HepG2 (cell line): ENCODE results near the gene NFE2L1. TPM values are rescaled to one million over a fixed set of nuclear protein-coding genes. Genes with fewer than 3 reads are reported as not detected.
A peak's percentile ranks its signal among the peaks of the same experiment; 100 is the strongest.

ENCODE experiments used
- DMAP1 ChIP-seq: IDR thresholded peaks from 2 replicates; pipeline ENCODE4 v1.6.1; 2016
- ETS1 ChIP-seq: sonication (generic); formaldehyde crosslinking; IDR thresholded peaks from 2 replicates; pipeline ENCODE4 v1.4.0; 2020; ENCODE audit warnings: missing genetic modification reagents
- ETV5 ChIP-seq: IDR thresholded peaks from 2 replicates; pipeline ENCODE4 v1.6.1; 2018; ENCODE audit warnings: missing biosample characterization, missing genetic modification reagents, inconsistent platforms, borderline replicate concordance
- HNF1B ChIP-seq: sonication (generic); formaldehyde crosslinking; IDR thresholded peaks from 2 replicates; pipeline ENCODE4 v1.5.1; 2020; ENCODE audit warnings: mild to moderate bottlenecking, moderate library complexity, missing genetic modification reagents
- KAT8 ChIP-seq: IDR thresholded peaks from 2 replicates; pipeline ENCODE4 v1.6.1; 2016; ENCODE audit warnings: missing genetic modification reagents, missing compliant biosample characterization
- MIER3 ChIP-seq: IDR thresholded peaks from 2 replicates; pipeline ENCODE4 v1.6.1; 2016; ENCODE audit warnings: missing compliant biosample characterization, borderline replicate concordance
- MXD4 ChIP-seq: IDR thresholded peaks from 2 replicates; pipeline ENCODE4 v1.6.1; 2016; ENCODE audit warnings: mild to moderate bottlenecking, missing biosample characterization, missing genetic modification reagents
- NFRKB ChIP-seq: fragments of 450-650 bp; IDR thresholded peaks from 2 replicates; pipeline ENCODE4 v1.6.1; 2017
- NR2C2 ChIP-seq: sonication (generic); formaldehyde crosslinking; IDR thresholded peaks from 2 replicates; pipeline ENCODE4 v1.4.0; 2020; ENCODE audit warnings: missing genetic modification reagents, mild to moderate bottlenecking, moderate library complexity, borderline replicate concordance
- POGK ChIP-seq: sonication (generic); formaldehyde crosslinking; conservative IDR thresholded peaks from 2 replicates; pipeline ENCODE4 v1.8.0; 2022; ENCODE audit warnings: mild to moderate bottlenecking, moderate library complexity, missing genetic modification reagents
- POLR2AphosphoS5 ChIP-seq: IDR thresholded peaks from 2 replicates; pipeline ENCODE4 v1.6.1; 2012; ENCODE audit warnings: low read depth, low read length
- RFX1 ChIP-seq: fragments of 450-650 bp; IDR thresholded peaks from 2 replicates; pipeline ENCODE4 v1.6.1; 2017
- SMAD9 ChIP-seq: sonication (generic); formaldehyde crosslinking; IDR thresholded peaks from 2 replicates; pipeline ENCODE4 v1.5.1; 2020; ENCODE audit warnings: mild to moderate bottlenecking, missing genetic modification reagents
- SMC3 ChIP-seq: IDR thresholded peaks from 2 replicates; pipeline ENCODE4 v1.6.1; 2011; ENCODE audit warnings: low read length, improper control_type of control experiment
- TEAD3 ChIP-seq: optimal IDR thresholded peaks from 2 replicates; pipeline ENCODE3; 2016; ENCODE audit warnings: borderline replicate concordance
- TEF ChIP-seq: sonication (generic); formaldehyde crosslinking; IDR thresholded peaks from 2 replicates; pipeline ENCODE4 v1.5.0; 2020; ENCODE audit warnings: missing genetic modification reagents
- ZKSCAN8 ChIP-seq: IDR thresholded peaks from 2 replicates; pipeline ENCODE4 v1.6.1; 2016; ENCODE audit warnings: borderline replicate concordance, missing genetic modification reagents, missing compliant biosample characterization
- ZMYM3 ChIP-seq: sonication (generic); formaldehyde crosslinking; IDR thresholded peaks from 2 replicates; pipeline ENCODE4 v1.5.1; 2020; ENCODE audit warnings: mild to moderate bottlenecking, missing genetic modification reagents
- ZNF180 ChIP-seq: sonication (generic); formaldehyde crosslinking; IDR thresholded peaks from 2 replicates; pipeline ENCODE4 v1.4.0; 2020; ENCODE audit warnings: low read depth, missing genetic modification reagents, borderline replicate concordance
- ZNF431 ChIP-seq: sonication (generic); formaldehyde crosslinking; IDR thresholded peaks from 2 replicates; pipeline ENCODE4 v1.9.0; 2022; ENCODE audit warnings: missing genetic modification reagents, low read depth, mild to moderate bottlenecking, borderline replicate concordance
- ZNF441 ChIP-seq: sonication (generic); formaldehyde crosslinking; IDR thresholded peaks from 2 replicates; pipeline ENCODE4 v1.7.0; 2021; ENCODE audit warnings: missing genetic modification reagents, borderline replicate concordance
- ZNF512 ChIP-seq: sonication (generic); formaldehyde crosslinking; IDR thresholded peaks from 2 replicates; pipeline ENCODE4 v1.4.0; 2020; ENCODE audit warnings: mild to moderate bottlenecking, missing genetic modification reagents
- ZNF550 ChIP-seq: sonication (generic); formaldehyde crosslinking; IDR thresholded peaks from 2 replicates; pipeline ENCODE4 v1.4.0; 2020; ENCODE audit warnings: mild to moderate bottlenecking, missing genetic modification reagents, borderline replicate concordance
- ZNF713 ChIP-seq: sonication (generic); formaldehyde crosslinking; IDR thresholded peaks from 2 replicates; pipeline ENCODE4 v1.4.0; 2020; ENCODE audit warnings: mild to moderate bottlenecking, missing genetic modification reagents
- ZNF792 ChIP-seq: IDR thresholded peaks from 2 replicates; pipeline ENCODE4 v1.6.1; 2016
- ZNF83 ChIP-seq: sonication (generic); formaldehyde crosslinking; IDR thresholded peaks from 2 replicates; pipeline ENCODE4 v1.4.0; 2020; ENCODE audit warnings: missing genetic modification reagents, mild to moderate bottlenecking, borderline replicate concordance
- polyA plus RNA-seq, 8 experiments: library from polyadenylated mRNA; depleted of rRNA in 3 of 8; stranded (reverse) in 7 of 8; unstranded in 1 of 8; fragments of >200 nt; fragmentation: Illumina TruSeq in 4 of 8; extraction: Trizol in 4 of 8; gene quantifications; 2 replicates each; pipeline versions ENCODE4 v1.2.1 to v1.2.3, GENCODE V29; 2011 to 2016; ENCODE audit warnings: low read depth in 4 of 8, missing spikeins in 1 of 8, mixed read lengths in 1 of 8; ENCODE audit not compliant: insufficient read depth in 1 of 8
- total RNA-seq, 5 experiments: library from RNA; depleted of rRNA; stranded (reverse); fragments of >200 nt; fragmentation: Illumina TruSeq; extraction: Trizol; gene quantifications; 2 replicates each; pipeline ENCODE4 v1.2.3, GENCODE V29; 2016; ENCODE audit warnings: low read depth in 1 of 5

Gene NFE2L1
- total and polyA plus RNA-seq, 2 of the 13 experiments (the other 11 are each of a cell fraction or from before 2014, with no cell fraction given), result 67.0 to 234 TPM

GRCh38 chr17:48047741-48048383 is at the start of gene NFE2L1 (continued):
- TF ChIP-seq ETS1 (CRISPR knock-in tag), result no peak
- no peak; the same call in 1 of the 2 replicates for TF ChIP-seq ZNF792
- TF ChIP-seq SMAD9 (CRISPR knock-in tag), result no peak
- TF ChIP-seq HNF1B (CRISPR knock-in tag), result peak; percentile 77
- no peak for TF ChIP-seq ZKSCAN8 (CRISPR knock-in tag)
- TF ChIP-seq TEF (CRISPR knock-in tag), result no peak
- TF ChIP-seq ZNF512 (CRISPR knock-in tag), result no peak
- no peak for TF ChIP-seq ZNF431
- no peak; the same call in none of the 2 replicates for TF ChIP-seq DMAP1 (CRISPR knock-in tag)
- TF ChIP-seq MIER3 (CRISPR knock-in tag), result no peak
- TF ChIP-seq SMC3, result no peak
- no peak for TF ChIP-seq ZNF713 (CRISPR knock-in tag)
- no peak for TF ChIP-seq ZMYM3
- no peak for TF ChIP-seq ZNF550 (CRISPR knock-in tag)
- TF ChIP-seq POLR2AphosphoS5, result peak; percentile 87
- no peak for TF ChIP-seq NFRKB
- TF ChIP-seq POGK, result no peak; the same call in 1 of the 2 replicates
- no peak; the same call in 1 of the 2 replicates for TF ChIP-seq KAT8
- TF ChIP-seq ETV5 (CRISPR knock-in tag), result no peak
- TF ChIP-seq ZNF180, result no peak
- peak; percentile 10; the same call in 1 of the 2 replicates for TF ChIP-seq NR2C2
- peak; percentile 11; the same call in 1 of the 2 replicates for TF ChIP-seq MXD4 (CRISPR knock-in tag)
- no peak; the same call in 1 of the 2 replicates for TF ChIP-seq ZNF441 (CRISPR knock-in tag)
- TF ChIP-seq RFX1, result no peak
- TF ChIP-seq ZNF83 (CRISPR knock-in tag), result no peak
- peak; percentile 73 for TF ChIP-seq TEAD3
